ENCODE measurements around the gene MICAL1.

- no peak for TF ChIP-seq CTCF (IDR thresholded peaks at IDR 0.05; ENCODE audit: control extremely low read depth in 1 of 3, insufficient read depth in 1 of 3, low read depth in 1 of 3, low read length in 3 of 3)
- TF ChIP-seq POLR2AphosphoS5 (IDR thresholded peaks at IDR 0.05; ENCODE audit: low read depth, low read length), result no peak
- TF ChIP-seq SP1 (IDR thresholded peaks at IDR 0.05; ENCODE audit: low read depth, low read length), result no peak
- TF ChIP-seq CHD1 (IDR thresholded peaks at IDR 0.05; ENCODE audit: low read depth, low read length), result no peak
- no peak for TF ChIP-seq POLR2A (IDR thresholded peaks at IDR 0.05; ENCODE audit: control extremely low read depth in 1 of 2, low read depth in 2 of 2, low read length in 2 of 2)
- TF ChIP-seq MAFK (IDR thresholded peaks at IDR 0.05; ENCODE audit: low read depth, low read length), result no peak
- no peak for TF ChIP-seq SRF (IDR thresholded peaks at IDR 0.05; ENCODE audit: low read depth, low read length)
- TF ChIP-seq TEAD4 (IDR thresholded peaks at IDR 0.05; ENCODE audit: low read depth, low read length), result no peak
- no peak for TF ChIP-seq BACH1 (IDR thresholded peaks at IDR 0.05; ENCODE audit: low read length)
- TF ChIP-seq EP300 (IDR thresholded peaks at IDR 0.05; ENCODE audit: borderline replicate concordance in 1 of 2, low read depth in 2 of 2, low read length in 2 of 2), result no peak
- no peak for TF ChIP-seq ZNF274 (IDR thresholded peaks at IDR 0.05; ENCODE audit: borderline replicate concordance, extremely low read depth, low read length)
- TF ChIP-seq NANOG (IDR thresholded peaks at IDR 0.05; ENCODE audit: insufficient read depth, low read depth, low read length, poor library complexity, severe bottlenecking), result no peak
Measured at GRCh38 chr6:109411034-109411433, 44.5 kb downstream of the MICAL1 start.

Measured in H1 (cell line).